ELR (cell line): ENCODE data around the gene CLCN2.

ENCODE experiments used
- DNase-seq: peaks from one replicate; pipeline ENCODE4 v3.0.0-alpha.2; 2015; ENCODE audit warnings: low read depth

Gene CLCN2

DNA sequence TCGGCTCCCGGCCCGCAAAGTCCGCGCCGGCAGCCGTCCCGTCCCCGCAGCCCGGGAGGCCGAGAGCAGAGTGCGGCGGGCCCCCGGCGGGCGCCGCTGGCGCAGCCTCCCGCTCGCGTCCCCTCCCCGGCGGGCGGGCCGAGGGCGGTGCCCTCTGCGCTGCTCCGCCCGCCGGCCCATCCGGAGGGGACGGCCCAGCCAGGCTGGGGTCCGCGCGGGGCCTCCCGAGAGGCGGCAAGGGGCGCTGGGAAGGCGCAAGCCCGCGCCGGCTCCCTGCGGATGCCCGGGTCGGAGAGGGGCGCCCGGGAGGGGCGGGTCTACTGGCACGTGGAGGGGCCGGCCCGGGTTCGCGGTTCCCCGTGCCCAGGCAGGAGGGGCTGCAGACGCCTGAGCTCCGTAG, at the start of gene CLCN2, which contains the start of gene POLR2H:
Gene CLCN2 (minus strand): TSS at position 74 of the 400 bp plus-strand sequence. CDS start 126 bp downstream, outside the sequence.
Gene POLR2H (plus strand): TSS at position 179 of the 400 bp plus-strand sequence. CDS start 1,783 bp downstream, outside the sequence.
- DNase-seq: peak; percentile 65

DNA sequence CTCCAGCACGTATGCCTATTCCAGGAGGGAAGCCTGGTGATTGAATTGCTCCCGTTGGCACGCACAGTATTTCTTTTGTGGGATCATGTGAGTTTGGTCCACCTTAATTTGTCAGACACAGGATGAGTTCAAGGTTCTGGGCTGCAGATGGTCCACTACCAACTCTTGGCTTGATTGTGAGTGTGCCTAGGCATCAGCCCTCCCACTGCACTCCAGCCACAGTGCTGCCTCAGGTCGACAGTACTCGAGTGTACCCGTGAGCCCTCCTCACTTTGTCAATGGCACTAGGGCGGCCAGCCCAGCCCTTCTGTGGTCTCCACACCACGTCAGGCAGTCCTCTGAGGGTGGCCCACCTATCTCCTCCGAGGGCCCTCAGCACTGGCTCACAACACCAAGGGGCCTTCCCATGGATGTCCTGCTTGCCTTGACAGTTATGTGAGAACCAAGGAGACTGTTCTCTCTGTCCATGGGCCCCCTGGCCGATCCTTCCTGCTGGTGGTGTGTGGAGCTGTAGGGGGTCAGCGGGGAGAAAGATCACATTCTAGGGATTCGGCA, 48.6 kb upstream of the CLCN2 start:
- DNase-seq: no peak

DNA sequence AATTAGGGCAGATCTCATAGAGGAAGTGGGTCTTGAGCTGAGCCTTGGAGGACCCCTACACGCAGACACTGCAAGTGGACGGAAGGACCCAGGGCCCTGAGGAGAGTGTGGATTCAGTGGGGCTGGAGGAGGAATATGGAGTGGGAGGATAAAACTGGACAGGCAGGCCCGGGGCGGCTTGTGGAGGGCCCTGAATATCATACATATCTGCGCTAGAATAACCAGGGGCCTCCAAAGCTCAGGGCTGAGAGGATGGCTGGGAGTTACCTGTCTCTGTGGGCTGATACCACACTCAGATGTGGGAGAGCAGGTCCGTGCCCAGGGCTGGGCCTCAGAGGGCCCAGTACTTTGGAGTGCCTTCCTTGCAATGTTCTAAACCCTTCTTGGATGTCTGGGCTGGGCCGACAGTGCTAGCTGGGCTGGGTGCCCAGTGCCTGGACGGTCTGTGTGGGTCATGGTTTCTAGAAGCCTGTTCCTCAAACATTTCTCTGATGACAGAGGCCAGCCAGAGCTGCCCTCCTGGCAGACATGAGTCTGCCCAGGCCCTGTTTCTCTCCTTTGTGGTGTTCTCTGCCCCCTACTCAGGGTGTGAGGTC, 48.0 kb upstream of the CLCN2 start:
- no peak for DNase-seq

DNA sequence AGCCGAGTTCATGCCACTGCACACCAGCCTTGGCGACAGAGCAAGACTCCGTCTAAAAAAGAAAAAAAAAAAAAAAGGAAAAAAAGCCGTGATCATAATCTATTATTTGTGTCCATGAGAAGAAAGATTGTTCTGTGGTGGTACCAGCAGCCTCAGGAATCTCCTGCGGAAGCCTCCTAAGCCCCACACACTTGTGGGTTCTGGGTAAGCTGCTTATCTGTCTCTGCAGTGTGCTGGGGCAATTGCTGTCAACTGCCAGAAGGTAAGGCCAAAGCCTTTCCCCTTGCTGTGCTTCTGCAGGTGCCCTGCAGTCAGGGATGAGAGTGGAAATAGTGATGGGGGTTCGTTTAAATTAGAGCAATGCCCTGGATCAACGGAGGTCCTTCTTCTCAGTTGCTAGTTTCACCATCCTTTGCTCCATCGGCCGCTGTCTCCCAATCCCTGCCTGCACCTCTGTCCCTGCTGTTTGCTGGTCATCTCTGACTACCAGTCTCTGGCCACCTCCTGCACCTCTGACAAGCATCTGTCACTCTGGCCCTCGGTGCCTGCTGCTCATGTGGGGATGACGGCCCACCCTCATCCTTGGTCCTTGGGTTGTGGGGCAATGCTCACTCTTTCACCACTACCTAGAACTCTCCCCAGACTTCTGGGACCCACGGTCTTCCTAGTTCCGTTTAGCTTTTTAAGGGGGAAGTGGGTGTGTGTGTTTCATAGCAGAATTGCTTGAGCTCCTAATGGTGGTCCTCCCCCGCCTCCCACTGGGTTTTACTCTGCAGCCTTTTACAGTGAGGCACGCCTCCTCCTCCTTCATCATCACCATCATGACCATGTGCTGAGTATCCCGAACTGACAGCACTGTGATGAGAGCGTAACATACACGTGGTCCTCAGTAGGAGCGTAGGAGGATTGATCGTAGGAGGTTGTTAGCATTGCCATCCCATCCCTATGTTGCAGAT, 43.9 kb upstream of the CLCN2 start:
- no peak for DNase-seq

DNA sequence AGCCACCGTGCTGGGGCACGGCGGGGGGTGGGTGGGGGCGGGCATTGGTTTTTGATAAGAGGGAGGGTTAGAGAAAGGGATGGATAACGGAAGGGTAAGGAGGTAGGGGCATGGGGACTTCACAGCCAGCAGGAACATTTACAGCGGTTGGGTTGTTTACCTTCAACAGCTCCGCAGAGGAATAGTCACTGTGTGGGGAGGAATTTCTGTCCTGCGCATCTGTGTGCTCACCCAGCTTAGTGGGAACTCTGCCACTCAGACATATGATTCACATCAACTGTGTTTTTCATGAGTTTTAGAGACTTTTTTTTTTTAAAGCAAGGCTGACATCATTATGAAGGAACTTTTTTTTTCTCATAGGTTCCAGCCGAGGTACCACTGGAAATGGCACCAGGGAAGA, 38.0 kb upstream of the CLCN2 start:
- DNase-seq: peak; percentile 84

DNA sequence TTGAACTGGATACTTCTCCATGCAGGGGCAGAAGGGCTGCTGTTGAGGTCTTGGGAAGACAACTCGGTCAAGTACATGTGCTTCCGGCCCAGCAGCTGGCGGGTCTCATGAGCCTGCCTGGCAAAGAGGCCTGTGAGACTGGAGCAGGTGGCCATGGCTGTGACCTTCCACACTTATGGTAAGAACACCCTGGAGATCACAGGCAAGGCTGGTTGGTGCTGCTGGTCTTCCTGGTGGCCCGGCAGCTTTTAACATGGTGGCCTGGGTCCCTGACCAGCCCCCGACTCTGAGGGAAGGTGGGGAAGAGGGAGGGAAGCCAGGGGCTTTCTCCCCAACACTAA, 33.9 kb upstream of the CLCN2 start:
- DNase-seq: no peak

DNA sequence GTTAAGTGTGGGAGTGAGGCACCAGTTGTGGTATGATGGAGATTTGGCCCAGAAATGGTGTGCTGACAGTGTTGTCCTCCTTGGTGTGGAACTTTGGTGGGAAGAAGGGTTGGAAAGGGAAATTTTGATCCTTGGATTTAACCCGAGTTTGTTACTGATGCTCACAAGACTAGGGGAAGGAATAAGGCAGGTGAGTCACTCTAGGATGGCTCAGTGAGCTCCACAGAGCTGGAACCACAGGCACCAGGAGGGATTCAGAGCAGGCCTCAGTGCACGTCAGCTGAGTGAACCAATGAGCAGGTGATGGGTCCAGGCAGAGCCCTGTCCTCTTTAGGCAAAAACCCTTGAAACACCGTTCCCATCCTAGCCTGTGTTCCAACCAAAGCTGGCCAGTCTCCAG, 29.9 kb upstream of the CLCN2 start:
- DNase-seq: peak; percentile 28

DNA sequence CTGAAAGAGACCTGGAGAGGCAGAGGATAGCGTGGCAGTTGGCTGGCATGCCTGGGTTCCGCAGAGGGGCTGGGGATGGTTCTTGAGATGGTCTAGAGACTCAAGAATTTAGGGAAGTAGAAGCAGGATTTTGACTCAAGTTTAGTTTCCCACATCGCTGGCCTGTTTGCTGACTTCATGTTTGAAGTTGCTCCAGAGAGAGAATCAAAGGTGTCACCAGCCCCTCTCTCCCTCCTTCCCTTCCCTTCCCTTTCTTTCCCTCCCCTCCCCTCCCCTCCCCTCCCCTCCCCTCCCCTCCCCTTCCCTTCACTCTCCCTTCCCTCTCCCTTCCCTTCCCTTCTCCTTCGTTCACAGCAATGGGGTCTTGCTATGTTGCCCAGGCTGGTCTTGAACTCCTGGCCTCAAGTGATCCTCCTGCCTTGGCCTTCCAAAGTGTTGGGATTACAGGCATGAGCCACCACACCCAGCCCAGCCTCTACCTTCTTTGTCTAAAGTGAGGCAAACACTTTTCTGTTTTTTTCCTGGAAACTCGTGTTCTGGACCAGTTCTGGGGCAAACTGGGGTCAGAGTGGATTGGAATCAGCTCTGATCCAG, 28.6 kb upstream of the CLCN2 start:
- DNase-seq: no peak

DNA sequence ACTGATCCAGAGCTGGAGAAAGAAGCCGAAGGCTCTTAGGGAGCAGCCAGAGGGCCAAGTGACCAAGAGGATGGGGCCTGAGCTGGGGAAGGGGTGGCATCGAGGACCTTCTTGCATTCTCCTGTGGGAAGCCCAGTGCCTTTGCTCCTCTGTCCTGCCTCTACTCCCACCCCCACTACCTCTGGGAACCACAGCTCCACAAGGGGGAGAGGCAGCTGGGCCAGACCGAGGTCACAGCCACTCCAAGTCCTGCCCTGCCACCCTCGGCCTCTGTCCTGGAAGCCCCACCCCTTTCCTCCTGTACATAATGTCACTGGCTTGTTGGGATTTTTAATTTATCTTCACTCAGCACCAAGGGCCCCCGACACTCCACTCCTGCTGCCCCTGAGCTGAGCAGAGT, 28.0 kb upstream of the CLCN2 start:
- DNase-seq: no peak

DNA sequence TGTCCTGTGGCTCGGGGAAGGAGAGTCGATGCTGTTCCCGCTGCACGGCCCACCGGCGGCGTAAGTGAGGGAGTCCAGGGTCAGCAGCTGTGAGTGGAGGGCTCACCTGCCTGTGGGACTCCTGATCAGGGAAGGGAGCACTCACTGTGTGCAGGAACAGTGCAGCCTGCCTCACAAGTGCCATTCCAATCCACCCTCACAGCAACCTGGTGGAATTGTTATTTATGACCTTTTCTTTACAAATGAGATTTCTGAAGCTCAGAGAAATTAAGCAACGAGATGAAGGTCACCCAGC, 27.5 kb upstream of the CLCN2 start:
- DNase-seq: no peak

DNA sequence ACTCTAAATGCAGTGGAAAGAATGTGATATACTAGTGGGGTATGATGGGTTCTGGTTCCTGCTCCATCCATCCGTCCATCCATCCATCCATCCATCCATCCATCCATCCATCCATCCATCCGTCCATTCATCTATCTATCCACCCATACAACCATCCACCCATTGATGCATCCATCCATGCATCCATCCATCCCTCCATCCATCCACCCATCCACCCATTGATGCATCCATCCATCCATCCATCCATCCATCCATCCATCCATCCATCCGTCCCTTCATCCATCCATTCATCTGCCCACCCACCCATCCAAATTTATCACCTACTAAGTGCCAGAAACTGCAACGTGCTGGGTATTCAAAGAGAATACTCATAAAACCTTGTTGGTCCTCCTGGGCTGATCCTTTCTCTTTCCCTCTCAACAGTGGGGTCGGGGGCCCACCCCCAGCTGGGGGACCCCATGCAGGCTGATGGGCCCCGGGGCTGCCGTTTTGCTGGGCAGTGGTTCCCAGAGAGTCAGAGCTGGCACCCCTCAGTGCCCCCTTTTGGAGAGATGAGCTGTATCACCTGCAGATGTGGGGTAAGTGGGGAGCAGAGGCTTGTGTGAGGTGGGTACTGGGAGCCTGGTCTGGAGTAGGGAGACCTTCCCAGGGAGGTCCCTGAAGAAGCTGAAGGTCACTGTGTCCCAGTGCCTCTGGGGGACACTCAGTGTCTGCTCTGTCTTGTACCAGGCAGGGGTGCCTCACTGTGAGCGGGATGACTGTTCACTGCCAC, 26.9 kb upstream of the CLCN2 start:
- DNase-seq: no peak

DNA sequence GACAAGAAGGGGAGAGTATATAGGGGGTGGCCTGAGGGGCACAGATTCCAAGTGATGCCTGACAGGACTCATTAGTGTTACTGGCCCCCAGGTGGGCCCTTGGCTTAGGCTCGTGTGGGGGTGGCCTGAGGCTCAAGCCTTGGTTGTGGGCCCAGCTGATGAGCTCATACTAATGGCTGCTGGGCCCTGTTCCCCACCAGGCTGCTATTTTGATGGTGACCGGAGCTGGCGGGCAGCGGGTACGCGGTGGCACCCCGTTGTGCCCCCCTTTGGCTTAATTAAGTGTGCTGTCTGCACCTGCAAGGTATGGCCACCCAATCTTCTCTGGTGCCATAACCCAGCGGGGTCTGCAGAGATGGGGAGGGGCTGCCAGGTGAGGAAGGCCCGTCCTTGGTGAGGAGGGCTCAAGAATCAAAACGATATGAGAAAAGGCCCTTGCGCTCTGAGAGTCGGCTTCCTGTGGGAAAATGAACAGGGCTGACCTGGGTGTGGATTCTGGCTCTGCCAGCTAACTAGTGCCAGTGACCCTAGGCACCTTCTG, 25.8 kb upstream of the CLCN2 start:
- no peak for DNase-seq

DNA sequence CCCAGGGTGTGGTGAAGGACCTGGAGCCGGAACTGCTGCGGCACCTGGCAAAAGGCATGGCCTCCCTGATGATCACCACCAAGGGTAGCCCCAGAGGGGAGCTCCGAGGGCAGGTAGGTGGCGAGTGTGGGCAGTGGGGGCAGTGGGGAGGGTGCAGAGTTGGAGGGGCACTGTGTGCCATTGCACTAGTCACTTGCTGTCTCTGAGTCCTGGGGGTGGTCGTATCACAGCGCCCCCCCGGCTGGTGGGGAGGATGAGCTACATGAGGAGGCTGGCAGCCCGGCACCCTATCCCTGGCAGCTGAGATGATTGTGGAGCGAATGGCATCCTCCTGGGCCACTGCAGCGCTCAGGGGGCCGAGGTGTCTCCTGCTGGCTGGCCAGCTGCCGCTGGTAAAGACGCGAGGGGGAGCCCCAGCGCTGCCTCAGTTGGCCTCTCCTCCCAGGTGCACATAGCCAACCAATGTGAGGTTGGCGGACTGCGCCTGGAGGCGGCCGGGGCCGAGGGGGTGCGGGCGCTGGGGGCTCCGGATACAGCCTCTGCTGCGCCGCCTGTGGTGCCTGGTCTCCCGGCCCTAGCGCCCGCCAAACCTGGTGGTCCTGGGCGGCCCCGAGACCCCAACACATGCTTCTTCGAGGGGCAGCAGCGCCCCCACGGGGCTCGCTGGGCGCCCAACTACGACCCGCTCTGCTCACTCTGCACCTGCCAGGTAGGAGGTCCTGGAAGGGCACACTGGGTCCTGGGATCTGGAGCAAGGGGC, 24.8 kb upstream of the CLCN2 start:
- no peak for DNase-seq

DNA sequence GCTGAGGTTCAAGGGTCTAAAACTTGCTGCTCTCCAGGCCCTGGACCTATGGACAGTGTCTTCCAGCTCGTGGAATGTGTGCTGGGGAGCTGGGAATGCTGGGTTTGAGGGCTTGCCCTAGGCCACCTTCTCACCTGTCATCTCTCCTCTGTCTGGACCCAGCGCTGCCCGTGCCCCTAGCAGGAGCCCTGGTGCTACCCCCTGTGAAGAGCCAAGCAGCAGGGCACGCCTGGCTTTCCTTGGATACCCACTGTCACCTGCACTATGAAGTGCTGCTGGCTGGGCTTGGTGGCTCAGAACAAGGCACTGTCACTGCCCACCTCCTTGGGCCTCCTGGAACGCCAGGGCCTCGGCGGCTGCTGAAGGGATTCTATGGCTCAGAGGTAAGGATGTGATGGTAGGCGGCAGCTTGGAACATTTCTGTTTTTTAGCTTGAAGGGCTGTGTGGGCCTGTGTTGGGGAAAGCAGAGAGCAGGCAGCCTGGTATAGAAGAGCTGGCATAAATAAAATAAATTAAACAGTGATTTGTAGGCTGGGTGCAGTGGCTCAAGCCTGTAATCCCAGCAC, 23.5 kb upstream of the CLCN2 start:
- no peak for DNase-seq

DNA sequence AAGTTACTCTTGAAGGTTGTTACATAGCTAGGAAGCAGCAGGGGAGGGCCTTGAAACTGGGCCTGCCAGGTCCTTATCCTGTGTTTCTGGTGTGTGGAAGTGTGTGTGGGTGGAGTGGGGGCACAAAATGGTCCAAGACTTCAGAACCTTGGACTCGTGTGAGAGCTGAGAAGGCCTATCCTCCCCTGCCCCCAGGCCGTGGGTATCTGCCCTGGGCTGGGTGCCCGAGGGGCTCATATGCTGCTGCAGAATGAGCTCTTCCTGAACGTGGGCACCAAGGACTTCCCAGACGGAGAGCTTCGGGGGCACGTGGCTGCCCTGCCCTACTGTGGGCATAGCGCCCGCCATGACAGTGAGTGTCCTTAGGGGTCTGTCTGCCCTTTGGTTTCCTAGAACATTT, 22.9 kb upstream of the CLCN2 start:
- DNase-seq: no peak

DNA sequence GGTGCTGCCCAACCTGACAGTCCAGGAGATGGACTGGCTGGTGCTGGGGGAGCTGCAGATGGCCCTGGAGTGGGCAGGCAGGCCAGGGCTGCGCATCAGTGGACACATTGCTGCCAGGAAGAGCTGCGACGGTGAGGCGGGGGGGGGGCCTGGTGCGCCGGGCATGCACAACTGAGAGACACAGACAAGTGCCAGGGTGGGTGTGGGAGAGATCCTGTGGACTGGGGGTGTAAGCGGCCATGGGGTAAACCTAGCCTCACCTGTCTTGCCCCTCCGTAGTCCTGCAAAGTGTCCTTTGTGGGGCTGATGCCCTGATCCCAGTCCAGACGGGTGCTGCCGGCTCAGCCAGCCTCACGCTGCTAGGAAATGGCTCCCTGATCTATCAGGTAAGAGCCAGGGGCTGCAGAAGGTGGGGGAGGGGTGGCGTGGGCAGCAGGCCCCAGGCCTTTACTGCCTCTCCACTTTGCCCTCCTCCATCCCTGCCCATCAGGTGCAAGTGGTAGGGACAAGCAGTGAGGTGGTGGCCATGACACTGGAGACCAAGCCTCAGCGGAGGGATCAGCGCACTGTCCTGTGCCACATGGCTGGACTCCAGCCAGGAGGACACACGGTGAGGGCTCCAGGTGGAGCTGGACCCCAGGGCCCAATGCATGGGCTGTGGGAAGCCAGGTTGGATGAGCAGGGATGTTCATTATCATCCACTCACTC, 21.8 kb upstream of the CLCN2 start:
- no peak for DNase-seq

DNA sequence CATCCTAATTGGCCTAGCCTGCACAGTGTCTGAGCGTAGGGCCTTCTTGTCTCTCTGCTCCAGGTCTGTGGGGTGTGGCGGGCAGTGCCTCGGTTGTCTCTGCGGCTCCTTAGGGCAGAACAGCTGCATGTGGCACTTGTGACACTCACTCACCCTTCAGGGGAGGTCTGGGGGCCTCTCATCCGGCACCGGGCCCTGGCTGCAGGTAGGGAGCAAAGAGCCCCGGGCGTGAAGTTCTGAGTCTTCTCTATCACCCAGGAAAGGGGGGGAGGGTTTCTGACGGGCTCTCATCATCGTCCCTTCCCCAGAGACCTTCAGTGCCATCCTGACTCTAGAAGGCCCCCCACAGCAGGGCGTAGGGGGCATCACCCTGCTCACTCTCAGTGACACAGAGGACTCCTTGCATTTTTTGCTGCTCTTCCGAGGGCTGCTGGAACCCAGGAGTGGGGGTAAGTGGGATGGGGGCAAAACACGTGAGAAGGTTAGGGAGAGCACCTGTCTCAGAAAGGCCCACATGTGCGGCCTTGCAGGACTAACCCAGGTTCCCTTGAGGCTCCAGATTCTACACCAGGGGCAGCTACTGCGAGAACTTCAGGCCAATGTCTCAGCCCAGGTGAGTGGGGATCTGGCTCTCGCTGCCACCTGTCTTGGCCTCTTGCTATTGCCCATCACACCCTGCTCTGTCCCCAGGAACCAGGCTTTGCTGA, 21.1 kb upstream of the CLCN2 start:
- no peak for DNase-seq

DNA sequence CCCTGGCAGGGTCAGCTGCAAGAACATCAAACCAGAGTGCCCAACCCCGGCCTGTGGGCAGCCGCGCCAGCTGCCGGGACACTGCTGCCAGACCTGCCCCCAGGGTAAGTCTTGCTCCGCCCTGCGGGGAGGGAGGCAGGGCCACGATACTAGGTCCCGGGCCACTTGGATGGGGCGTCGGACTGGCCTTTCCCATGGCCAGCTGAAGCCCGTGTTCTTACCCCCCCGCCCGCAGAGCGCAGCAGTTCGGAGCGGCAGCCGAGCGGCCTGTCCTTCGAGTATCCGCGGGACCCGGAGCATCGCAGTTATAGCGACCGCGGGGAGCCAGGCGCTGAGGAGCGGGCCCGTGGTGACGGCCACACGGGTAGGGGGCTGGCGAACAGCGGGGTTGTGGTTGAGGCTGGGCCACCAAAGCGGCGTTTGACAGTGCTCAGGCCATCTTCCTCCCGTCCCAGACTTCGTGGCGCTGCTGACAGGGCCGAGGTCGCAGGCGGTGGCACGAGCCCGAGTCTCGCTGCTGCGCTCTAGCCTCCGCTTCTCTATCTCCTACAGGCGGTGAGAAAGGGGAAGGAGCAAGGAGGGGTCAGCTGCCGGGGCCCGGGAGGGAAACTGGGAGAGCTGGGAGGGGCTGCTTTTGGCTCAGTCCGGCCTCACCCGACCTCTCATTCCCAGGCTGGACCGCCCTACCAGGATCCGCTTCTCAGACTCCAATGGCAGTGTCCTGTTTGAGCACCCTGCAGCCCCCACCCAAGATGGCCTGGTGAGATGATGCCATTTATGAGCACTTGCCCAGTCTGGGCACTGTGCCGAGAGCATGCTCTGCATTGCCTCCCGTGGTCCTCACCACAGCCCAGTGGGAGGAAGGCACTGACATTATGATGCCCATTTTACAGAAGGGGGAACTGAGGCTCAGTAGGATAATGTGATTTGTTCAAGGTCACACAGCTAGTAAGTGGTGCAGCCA, 20.1 kb upstream of the CLCN2 start:
- DNase-seq: no peak
